ENCODE measurements around the gene CSTB. TPM values are rescaled to one million over a fixed set of nuclear protein-coding genes. Genes with fewer than 3 reads are reported as not detected.
A peak's percentile ranks its signal among the peaks of the same experiment; 100 is the strongest.

CSTB gene
- total RNA-seq, 1 donor from 2014 or later: 7.1 TPM

DNA sequence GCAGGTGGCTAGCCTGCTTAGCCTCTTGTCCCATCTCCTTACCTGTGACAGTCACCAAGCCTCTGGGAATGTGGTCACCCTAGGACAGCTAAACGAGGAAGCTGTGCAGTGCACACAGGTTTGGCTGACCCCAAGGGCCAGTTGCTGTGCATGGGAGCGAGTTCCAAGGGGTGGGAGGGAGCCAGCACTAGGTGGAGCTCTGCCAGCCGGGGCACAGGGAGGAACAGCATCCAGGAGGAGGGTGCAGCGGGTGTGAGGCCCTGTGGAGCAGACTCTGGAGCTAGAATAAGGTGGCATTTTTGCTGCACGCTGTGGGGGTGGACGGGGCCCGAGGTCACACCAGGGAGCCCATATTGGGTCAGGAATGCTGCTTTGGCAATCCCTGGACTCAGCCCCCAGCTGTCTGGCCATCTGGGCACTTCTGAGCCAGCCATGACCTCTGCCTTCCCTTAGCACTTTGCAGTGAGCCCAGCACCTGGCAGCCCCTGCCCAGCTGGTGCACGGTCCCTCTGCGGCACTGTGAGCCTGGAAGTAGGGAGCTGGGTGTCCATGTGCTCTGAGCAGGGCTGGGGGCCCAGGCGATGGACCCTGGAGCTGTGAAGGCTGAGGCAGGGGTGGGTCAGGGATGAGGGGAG lies 48.5 kb downstream of the CSTB start:
- H2AFZ ChIP-seq (replicated peaks): no peak overlapping the region
- no peaks in the 10 kb centered on the region for H3K36me3 ChIP-seq
- peak overlapping the region; percentile 84 for H3K4me2 ChIP-seq
- Mint-ChIP-seq H3K4me3 (peak overlapping the region; percentile 88), H3K4me1 (peaks cover 33% of the 10 kb centered on the region), H3K27me3 (ENCODE audit: insufficient read depth, low read depth) (peaks cover 9% of the 10 kb centered on the region), H3K36me3 (no peaks in the 10 kb centered on the region), H3K9me3 (no peaks in the 10 kb centered on the region), H3K27ac (peak overlapping the region; percentile 53)
- peak overlapping the region; percentile 63 for H3K4me3 ChIP-seq
- TF ChIP-seq EZH2 (IDR thresholded peaks at IDR 0.05): no peak
- TF ChIP-seq, protein P1, sequence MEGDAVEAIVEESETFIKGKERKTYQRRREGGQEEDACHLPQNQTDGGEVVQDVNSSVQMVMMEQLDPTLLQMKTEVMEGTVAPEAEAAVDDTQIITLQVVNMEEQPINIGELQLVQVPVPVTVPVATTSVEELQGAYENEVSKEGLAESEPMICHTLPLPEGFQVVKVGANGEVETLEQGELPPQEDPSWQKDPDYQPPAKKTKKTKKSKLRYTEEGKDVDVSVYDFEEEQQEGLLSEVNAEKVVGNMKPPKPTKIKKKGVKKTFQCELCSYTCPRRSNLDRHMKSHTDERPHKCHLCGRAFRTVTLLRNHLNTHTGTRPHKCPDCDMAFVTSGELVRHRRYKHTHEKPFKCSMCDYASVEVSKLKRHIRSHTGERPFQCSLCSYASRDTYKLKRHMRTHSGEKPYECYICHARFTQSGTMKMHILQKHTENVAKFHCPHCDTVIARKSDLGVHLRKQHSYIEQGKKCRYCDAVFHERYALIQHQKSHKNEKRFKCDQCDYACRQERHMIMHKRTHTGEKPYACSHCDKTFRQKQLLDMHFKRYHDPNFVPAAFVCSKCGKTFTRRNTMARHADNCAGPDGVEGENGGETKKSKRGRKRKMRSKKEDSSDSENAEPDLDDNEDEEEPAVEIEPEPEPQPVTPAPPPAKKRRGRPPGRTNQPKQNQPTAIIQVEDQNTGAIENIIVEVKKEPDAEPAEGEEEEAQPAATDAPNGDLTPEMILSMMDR (IDR thresholded peaks at IDR 0.05): peak; percentile 10
- H3K27me3 ChIP-seq: no peaks in the 10 kb centered on the region
- H3K27ac ChIP-seq: no peak overlapping the region
- H3F3A ChIP-seq (ENCODE audit: low read depth): peaks cover 9% of the 10 kb centered on the region
- H3K9ac ChIP-seq: no peak overlapping the region
- no peaks in the 10 kb centered on the region for H3K9me3 ChIP-seq (ENCODE audit: low read depth)
- H4K20me1 ChIP-seq (ENCODE audit: low read depth): no peaks in the 10 kb centered on the region
- no peaks in the 10 kb centered on the region for H3K4me1 ChIP-seq
- peaks cover 24% of the 10 kb centered on the region for H3K79me2 ChIP-seq (ENCODE audit: low read depth)
- no peak for DNase-seq (ENCODE audit: low spot score)

DNA sequence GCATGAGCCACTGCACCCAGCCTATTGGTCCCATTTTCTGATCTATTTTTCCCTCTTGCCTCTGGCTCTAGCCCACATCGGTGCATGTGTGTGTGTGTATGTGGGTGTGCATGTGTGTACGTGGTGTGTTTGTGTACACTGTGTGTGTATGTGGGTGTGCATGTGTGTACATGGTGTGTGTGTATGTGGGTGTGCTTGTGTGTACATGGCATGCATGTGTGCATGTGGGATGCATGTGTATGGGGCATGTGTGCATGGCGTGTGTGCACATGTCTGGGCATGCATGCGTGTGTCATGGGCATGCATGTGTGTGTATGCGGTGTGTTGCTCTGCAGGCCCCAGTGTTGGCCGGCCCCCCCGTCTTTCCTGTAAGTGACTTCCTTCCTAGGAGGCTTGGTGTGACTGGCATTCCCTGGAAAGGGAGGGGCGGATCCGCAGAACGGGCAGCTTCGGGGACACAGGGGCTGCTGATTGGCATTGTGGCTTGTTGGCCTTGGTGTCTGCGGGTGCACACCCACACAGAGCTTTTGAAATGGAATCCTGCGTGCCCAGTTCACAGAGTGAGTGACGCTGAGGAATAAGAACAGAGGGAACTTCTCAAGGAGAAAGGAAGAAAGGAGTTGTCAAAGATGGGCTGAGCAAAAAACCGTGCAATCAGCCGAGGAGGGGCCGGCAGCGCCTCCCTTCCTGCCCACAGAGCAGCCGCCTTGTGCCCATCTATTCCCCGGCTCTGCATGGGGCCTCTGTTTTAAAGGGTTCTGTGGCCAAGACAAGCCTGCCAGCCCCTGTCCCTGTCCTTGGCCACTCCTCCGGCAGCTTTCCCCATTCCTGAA lies 49.2 kb downstream of the CSTB start:
- Histone ChIP-seq H3F3A (ENCODE audit: low read depth) (peaks cover 9% of the 10 kb centered on the region), H3K27ac (no peak overlapping the region), H3K9ac (no peak overlapping the region), H3K4me1 (no peaks in the 10 kb centered on the region), H3K36me3 (no peaks in the 10 kb centered on the region), H3K9me3 (ENCODE audit: low read depth) (no peaks in the 10 kb centered on the region), H3K4me2 (no peak overlapping the region), H3K4me3 (no peak overlapping the region), H3K27me3 (no peaks in the 10 kb centered on the region), H3K79me2 (ENCODE audit: low read depth) (peaks cover 25% of the 10 kb centered on the region), H2AFZ (replicated peaks) (no peak overlapping the region), H4K20me1 (ENCODE audit: low read depth) (no peaks in the 10 kb centered on the region)
- Mint-ChIP-seq H3K9me3 (no peaks in the 10 kb centered on the region), H3K36me3 (no peaks in the 10 kb centered on the region), H3K4me3 (peak overlapping the region; percentile 59), H3K27ac (peak overlapping the region; percentile 85), H3K4me1 (peaks cover 35% of the 10 kb centered on the region), H3K27me3 (ENCODE audit: insufficient read depth, low read depth) (peaks cover 10% of the 10 kb centered on the region)
- no peak for DNase-seq (ENCODE audit: low spot score)
- no peak for TF ChIP-seq EZH2phosphoT487 (IDR thresholded peaks at IDR 0.05)
- TF ChIP-seq, protein P1 (IDR thresholded peaks at IDR 0.05): no peak
- TF ChIP-seq EZH2 (IDR thresholded peaks at IDR 0.05): no peak

Small RNA genes lying within 50 kb of the gene (small RNA-seq; reads per million reads assigned to genes)
- not detected for gene AP001052.1

Other genes starting within 250 kb of the CSTB start
- gene HSF2BP, start 116.8 kb downstream of the CSTB start, total RNA-seq (ENCODE audit: low replicate concordance): 0.71 and 1.1 TPM in 2 replicates
- gene RRP1B, start 116.7 kb downstream of the CSTB start, total RNA-seq (ENCODE audit: low replicate concordance): 45.0 TPM in 2 replicates
- gene PDXK, start 57.2 kb downstream of the CSTB start, total RNA-seq (ENCODE audit: low replicate concordance): 43.3 and 54.0 TPM in 2 replicates
- gene RRP1, start 13.3 kb upstream of the CSTB start, total RNA-seq (ENCODE audit: low replicate concordance): 18.4 and 32.5 TPM in 2 replicates
- gene AGPAT3, start 88.9 kb upstream of the CSTB start, total RNA-seq (ENCODE audit: low replicate concordance): 7.8 and 8.7 TPM in 2 replicates
- gene TRAPPC10, start 236.0 kb upstream of the CSTB start, total RNA-seq (ENCODE audit: low replicate concordance): 19.8 and 23.2 TPM in 2 replicates